ENCODE measurements around the gene ARHGEF19.

GRCh38 chr1:16170283-16170673 is 42.2 kb downstream of the ARHGEF19 start:
- TF ChIP-seq CTCF (IDR thresholded peaks at IDR 0.05) (no peak), POLR2A (IDR thresholded peaks at IDR 0.05) (no peak), EP300 (IDR thresholded peaks at IDR 0.05) (no peak), POLR2AphosphoS5 (IDR thresholded peaks at IDR 0.05) (no peak)
